IMR-90 (cell line): ENCODE data around the gene KLHL33. TPM values are rescaled to one million over a fixed set of nuclear protein-coding genes. Genes with fewer than 3 reads are reported as not detected.

ENCODE experiments used
- ATAC-seq: fragments of 200-7000 bp; cut with Tn5 transposase; 2 replicates; pipeline ENCODE4 v1.9.1; 2020; ENCODE audit warnings: low read depth, mild to moderate bottlenecking, moderate library complexity
- BruUV-seq: library from RNA; stranded (reverse); fragments of 400-500 nt; replicated peaks from 2 replicates; lab custom pipeline; 2021; lab: Mats Ljungman, UMichigan
- CTCF ChIA-PET: fragments of 300-600 bp; formaldehyde crosslinking; extraction: SDS; loops from one replicate; lab custom pipeline; 2021; ENCODE audit warnings: antibody characterized with exemption; lab: Yijun Ruan, JAX
- POLR2A ChIA-PET: fragments of 300-600 bp; sonication (Branson Sonifier 250); formaldehyde crosslinking; loops from one replicate; lab custom pipeline; 2022; ENCODE audit warnings: antibody characterized with exemption; ENCODE audit not compliant: unreplicated experiment; lab: Charles Lee
- DNase-seq: peaks from one replicate; pipeline ENCODE4 v3.0.0; 2013
- H2AFZ ChIP-seq: replicated peaks from 2 replicates; pipeline ENCODE3; 2013; ENCODE audit warnings: low read length, mild to moderate bottlenecking; ENCODE audit not compliant: poor library complexity
- H2AK5ac ChIP-seq: 2 replicates; pipeline ENCODE4 v1.6.1; 2013; ENCODE audit warnings: low read depth, low read length, inconsistent platforms
- H2AK9ac ChIP-seq: replicated peaks from 2 replicates; pipeline ENCODE3; 2013; ENCODE audit warnings: mild to moderate bottlenecking, low read depth, low read length, moderate library complexity; ENCODE audit not compliant: poor library complexity
- H2BK120ac ChIP-seq: 2 replicates; pipeline ENCODE4 v1.6.1; 2013; ENCODE audit warnings: low read depth, low read length, inconsistent platforms
- H2BK15ac ChIP-seq: 3 replicates; pipeline ENCODE4 v1.6.1; 2013; ENCODE audit warnings: low read depth, low read length, inconsistent platforms
- H2BK20ac ChIP-seq: 2 replicates; pipeline ENCODE4 v1.6.1; 2013; ENCODE audit warnings: low read depth, mild to moderate bottlenecking, inconsistent platforms, low read length, moderate library complexity
- H2BK5ac ChIP-seq: 2 replicates; pipeline ENCODE4 v1.6.1; 2013; ENCODE audit warnings: mild to moderate bottlenecking, low read depth, low read length, inconsistent platforms; ENCODE audit not compliant: poor library complexity, severe bottlenecking
- H3K14ac ChIP-seq: replicated peaks from 2 replicates; pipeline ENCODE4 v1.6.1; 2013; ENCODE audit warnings: low read depth, low read length, inconsistent platforms
- H3K18ac ChIP-seq: 2 replicates; pipeline ENCODE4 v1.6.1; 2013; ENCODE audit warnings: low read depth, low read length, control low read depth
- H3K23ac ChIP-seq: 2 replicates; pipeline ENCODE4 v1.6.1; 2013; ENCODE audit warnings: low read depth, low read length, inconsistent platforms
- H3K27ac ChIP-seq: 2 replicates; pipeline ENCODE4 v1.5.1; 2013; ENCODE audit warnings: mild to moderate bottlenecking, control low read depth, low read length; ENCODE audit not compliant: insufficient read depth
- H3K27me3 ChIP-seq: 2 replicates; pipeline ENCODE4 v1.6.1; 2013; ENCODE audit warnings: low read length; ENCODE audit not compliant: control insufficient read depth, insufficient read depth
- H3K36me3 ChIP-seq: 2 replicates; pipeline ENCODE4 v1.6.1; 2013; ENCODE audit warnings: low read length, mixed read lengths; ENCODE audit not compliant: control insufficient read depth, insufficient read depth
- H3K4ac ChIP-seq: 2 replicates; pipeline ENCODE4 v1.6.1; 2013; ENCODE audit warnings: low read depth, low read length, inconsistent platforms
- H3K4me1 ChIP-seq: 2 replicates; pipeline ENCODE4 v1.6.1; 2013; ENCODE audit warnings: low read length, mixed read lengths; ENCODE audit not compliant: control insufficient read depth, insufficient read depth
- H3K4me2 ChIP-seq: 2 replicates; pipeline ENCODE4 v1.6.1; 2013; ENCODE audit warnings: low read depth, mild to moderate bottlenecking, control low read depth, low read length, moderate library complexity
- H3K4me3 ChIP-seq: 2 replicates; pipeline ENCODE4 v1.5.1; 2013; ENCODE audit warnings: low read depth, mild to moderate bottlenecking, control low read depth, low read length, moderate library complexity; ENCODE audit not compliant: insufficient read depth
- H3K56ac ChIP-seq: 2 replicates; pipeline ENCODE4 v1.6.1; 2013; ENCODE audit warnings: low read length, inconsistent platforms; ENCODE audit not compliant: insufficient read depth; ENCODE audit errors: extremely low read depth
- H3K79me1 ChIP-seq, 2 experiments: 2 replicates each; pipeline ENCODE4 v1.6.1; 2013; ENCODE audit warnings: low read length in 2 of 2, inconsistent platforms in 1 of 2, low read depth in 1 of 2
- H3K9ac ChIP-seq: 2 replicates; pipeline ENCODE4 v1.6.1; 2013; ENCODE audit warnings: low read depth, low read length, control low read depth
- H3K9me1 ChIP-seq: 2 replicates; pipeline ENCODE4 v1.6.1; 2013; ENCODE audit warnings: low read length, inconsistent platforms; ENCODE audit not compliant: insufficient read depth
- H3K9me3 ChIP-seq: 2 replicates; pipeline ENCODE4 v1.6.1; 2013; ENCODE audit warnings: low read length; ENCODE audit not compliant: control insufficient read depth, insufficient read depth
- H4K20me1 ChIP-seq: 2 replicates; pipeline ENCODE4 v1.6.1; 2013; ENCODE audit warnings: low read length, inconsistent platforms; ENCODE audit not compliant: insufficient read depth
- H4K5ac ChIP-seq: 2 replicates; pipeline ENCODE4 v1.6.1; 2013; ENCODE audit warnings: mild to moderate bottlenecking, low read depth, low read length, control low read depth
- H4K8ac ChIP-seq, 2 experiments: 2 replicates each; pipeline ENCODE4 v1.6.1; 2013; ENCODE audit warnings: low read depth in 2 of 2, low read length in 2 of 2, control low read depth in 1 of 2, inconsistent platforms in 1 of 2
- H4K91ac ChIP-seq: 2 replicates; pipeline ENCODE4 v1.6.1; 2013; ENCODE audit warnings: low read depth, low read length, inconsistent platforms; ENCODE audit not compliant: insufficient read depth
- BHLHE40 ChIP-seq: fragments of 150-350 bp; IDR thresholded peaks from 2 replicates; pipeline ENCODE4 v1.6.1; 2016; ENCODE audit warnings: mild to moderate bottlenecking, low read depth, low read length
- CEBPB ChIP-seq: IDR thresholded peaks from 2 replicates; pipeline ENCODE4 v1.6.1; 2012; ENCODE audit warnings: low read depth, low read length, improper control_type of control experiment
- CHD1 ChIP-seq: IDR thresholded peaks from 2 replicates; pipeline ENCODE4 v1.6.1; 2012; ENCODE audit warnings: low read depth, low read length, improper control_type of control experiment
- CTCF ChIP-seq: conservative IDR thresholded peaks from 2 replicates; pipeline ENCODE4 v1.5.1; 2012; ENCODE audit warnings: mild to moderate bottlenecking, low read depth, low read length, improper control_type of control experiment
- ELK1 ChIP-seq: fragments of 150-350 bp; IDR thresholded peaks from 2 replicates; pipeline ENCODE4 v1.6.1; 2016; ENCODE audit warnings: low read depth, mild to moderate bottlenecking, low read length, moderate library complexity, borderline replicate concordance
- FOS ChIP-seq: fragments of 150-350 bp; IDR thresholded peaks from 2 replicates; pipeline ENCODE4 v1.6.1; 2016; ENCODE audit warnings: low read depth, low read length
- MAFK ChIP-seq: IDR thresholded peaks from 2 replicates; pipeline ENCODE4 v1.6.1; 2012; ENCODE audit warnings: low read depth, low read length, improper control_type of control experiment
- MAZ ChIP-seq: IDR thresholded peaks from 2 replicates; pipeline ENCODE4 v1.6.1; 2012; ENCODE audit warnings: low read depth, mild to moderate bottlenecking, low read length, improper control_type of control experiment, moderate library complexity, borderline replicate concordance
- MXI1 ChIP-seq: IDR thresholded peaks from 2 replicates; pipeline ENCODE4 v1.6.1; 2012; ENCODE audit warnings: low read depth, mild to moderate bottlenecking, low read length, moderate library complexity, borderline replicate concordance
- NFE2L2 ChIP-seq: fragments of 150-350 bp; IDR thresholded peaks from 2 replicates; pipeline ENCODE4 v1.6.1; 2016; ENCODE audit warnings: low read depth, mild to moderate bottlenecking, low read length
- POLR2A ChIP-seq: IDR thresholded peaks from 2 replicates; pipeline ENCODE4 v1.6.1; 2012; ENCODE audit warnings: mild to moderate bottlenecking, low read depth, low read length
- RAD21 ChIP-seq: IDR thresholded peaks from 2 replicates; pipeline ENCODE4 v1.6.1; 2012; ENCODE audit warnings: low read length, improper control_type of control experiment
- RCOR1 ChIP-seq: IDR thresholded peaks from 2 replicates; pipeline ENCODE4 v1.6.1; 2012; ENCODE audit warnings: mild to moderate bottlenecking, low read length, improper control_type of control experiment; ENCODE audit not compliant: insufficient replicate concordance
- RFX5 ChIP-seq: IDR thresholded peaks from 2 replicates; pipeline ENCODE4 v1.8.0; 2012; ENCODE audit warnings: low read depth, mild to moderate bottlenecking, low read length, moderate library complexity
- SMC3 ChIP-seq: fragments of 150-350 bp; IDR thresholded peaks from 2 replicates; pipeline ENCODE4 v1.6.1; 2016; ENCODE audit warnings: low read depth, mild to moderate bottlenecking, antibody characterized with exemption, low read length, moderate library complexity
- USF2 ChIP-seq: fragments of 150-350 bp; IDR thresholded peaks from 2 replicates; pipeline ENCODE4 v1.6.1; 2017; ENCODE audit warnings: mild to moderate bottlenecking, antibody characterized with exemption, low read length, low read depth
- WGBS, 2 experiments: methylation state at CpG; one replicate each; pipeline versions ENCODE4 v1.1.5 to v1.1.7; 2013; ENCODE audit warnings: missing lambda C conversion rate in 2 of 2; ENCODE audit not compliant: insufficient read length in 1 of 2; ENCODE audit errors: extremely low coverage in 2 of 2; 5-methylcytosine and 5-hydroxymethylcytosine counted together
- dilution Hi-C: fragments of 300-500 bp; cut with HindIII; formaldehyde crosslinking; loops from one replicate; pipeline ENCODE4 v1.14.3; 2018; ENCODE audit warnings: low sequenced_read_pairs; ENCODE audit not compliant: unreplicated experiment
- in situ Hi-C: fragments of 300-500 bp; cut with MboI; formaldehyde crosslinking; loops from 3 replicates; pipeline ENCODE4 v1.14.3; 2019; ENCODE audit warnings: low sequenced_read_pairs, inconsistent platforms, mixed read lengths
- intact Hi-C: fragments of 100-400 bp; cut with micrococcal nuclease; formaldehyde crosslinking; loops from 2 replicates; pipeline ENCODE4 v1.10.0; 2022
- polyA plus RNA-seq, 3 experiments: library from polyadenylated mRNA; depleted of rRNA; stranded (reverse); fragments of >200 nt; gene quantifications; 2 replicates each; pipeline ENCODE4 v1.2.3, GENCODE V29; 2012; ENCODE audit warnings: low replicate concordance in 1 of 3
- total RNA-seq: library from RNA; depleted of rRNA; stranded (reverse); fragments of >200 nt; gene quantifications from 2 replicates; pipeline ENCODE4 v1.2.3, GENCODE V29; 2012

The KLHL33 gene
- total and polyA plus RNA-seq, 2 of the 4 experiments (the other 2 are of a cell fraction) = under 0.01 to 0.03 TPM

DNA sequence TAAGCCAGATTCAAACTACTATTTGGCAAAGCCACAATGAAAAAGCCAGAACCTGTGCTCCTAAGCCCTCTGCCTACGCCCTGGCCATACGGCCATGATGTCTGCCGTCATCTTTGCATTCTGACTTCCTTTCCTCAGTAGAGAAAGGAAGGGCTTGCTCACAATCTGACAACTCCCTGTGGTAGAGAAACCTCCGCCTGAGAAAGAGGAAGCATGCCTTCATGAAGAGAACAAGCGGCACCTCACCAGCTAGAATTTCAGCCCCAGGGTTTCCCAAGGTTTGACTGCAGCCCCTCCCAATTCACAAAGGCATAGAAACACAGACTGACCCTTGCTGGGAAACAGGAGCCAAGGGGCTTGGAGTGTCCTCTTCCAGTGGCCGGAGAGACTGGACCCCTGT, 48.4 kb downstream of the KLHL33 start:
- no peak overlapping the region for H4K8ac ChIP-seq

More for the DNA sequence above, 48.4 kb downstream of the KLHL33 start:
- Histone ChIP-seq H3K9me3 (no peaks in the 10 kb centered on the region), H2BK15ac (no peak overlapping the region), H2BK120ac (no peak overlapping the region), H4K20me1 (no peaks in the 10 kb centered on the region), H3K18ac (no peak overlapping the region), H2AK5ac (no peak overlapping the region), H2AK9ac (no peak overlapping the region), H3K9me1 (no peaks in the 10 kb centered on the region), H3K27ac (no peak overlapping the region), H3K4me3 (no peak overlapping the region), H2AFZ (no peak overlapping the region), H3K36me3 (peaks cover 69% of the 10 kb centered on the region), H4K5ac (no peak overlapping the region), H2BK5ac (no peak overlapping the region), H4K91ac (no peak overlapping the region), H3K14ac (no peak overlapping the region), H2BK20ac (no peak overlapping the region), H3K4ac (no peak overlapping the region), H3K56ac (no peak overlapping the region), H3K79me1 (no peaks in the 10 kb centered on the region), H3K9ac (no peak overlapping the region), H3K27me3 (no peaks in the 10 kb centered on the region), H3K4me2 (no peak overlapping the region), H3K4me1 (no peaks in the 10 kb centered on the region), H3K23ac (no peak overlapping the region)
- ChIA-PET POLR2A (no interaction called here), CTCF (no interaction called here)
- in situ Hi-C loops (no loop called here), dilution Hi-C loops (no loop called here), intact Hi-C loops (no loop called here)
- no peak for DNase-seq
- no peak for TF ChIP-seq SMC3
- TF ChIP-seq USF2 = no peak
- no peak for TF ChIP-seq CHD1
- no peak for TF ChIP-seq MAFK
- no peak for TF ChIP-seq FOS
- no peak for TF ChIP-seq MXI1
- no peak for TF ChIP-seq ELK1
- no peak for TF ChIP-seq BHLHE40
- TF ChIP-seq RFX5 = no peak
- no peak for TF ChIP-seq POLR2A
- no peak for TF ChIP-seq CEBPB
- TF ChIP-seq RCOR1 = no peak
- TF ChIP-seq CTCF = no peak
- TF ChIP-seq RAD21 = no peak
- TF ChIP-seq MAZ = no peak
- no peak for TF ChIP-seq NFE2L2
- WGBS, 2 experiments = no CpG with 5 or more reads among the region's 6 CpGs
- ATAC-seq = no peak
- no TSS peak for BruUV-seq
